Activated CD8-positive, alpha-beta memory T cell treated with anti-CD3 and anti-CD28 coated beads, Interleukin-2, amount 50 U/mL, for 24 hours (primary cell): Measurements from ENCODE around the gene ZBTB46.
"Not testable (repeated sequence)": the region's sequence is repeated elsewhere in the genome, so short reads cannot be mapped to it uniquely, and the experiment has no call there.

Experiments
- DNase-seq: peaks from one replicate; pipeline ENCODE4 v3.0.0-alpha.2; 2020; ENCODE audit errors: extremely low read depth

Gene ZBTB46

GRCh38 chr20:63858393-63859165 lies 27.5 kb upstream of the ZBTB46 start:
- DNase-seq: no peak

DNA sequence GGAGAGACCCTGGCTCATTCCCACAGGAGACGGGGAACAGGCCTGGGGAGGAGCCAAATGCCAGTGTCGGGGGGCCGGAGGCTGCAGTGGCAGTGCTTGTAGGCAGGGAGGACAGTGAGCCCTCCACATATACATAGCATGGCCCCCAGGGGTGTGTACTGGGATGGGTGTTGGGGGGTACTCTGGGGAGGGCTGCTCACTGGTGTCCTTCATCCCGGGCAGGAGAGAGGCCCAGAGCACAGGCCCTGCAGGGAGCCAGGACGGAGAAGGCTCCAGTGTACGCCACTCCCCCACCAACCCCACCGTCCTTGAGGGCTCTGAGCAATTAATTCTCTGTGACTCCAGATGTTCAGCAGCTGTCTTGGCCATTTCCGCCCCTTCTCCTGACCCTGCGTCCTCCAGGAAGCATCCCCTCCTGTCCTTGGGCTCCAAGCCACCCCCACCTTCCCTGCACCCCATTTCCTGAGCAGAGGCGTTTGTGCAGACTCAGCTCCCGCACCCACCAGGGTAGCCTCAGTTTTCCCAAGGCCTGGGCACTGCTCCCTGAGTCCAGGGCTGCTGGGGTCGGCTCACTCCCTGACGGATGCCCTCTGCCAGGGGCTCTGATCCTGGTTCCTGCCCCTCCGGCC lies 26.8 kb upstream of the ZBTB46 start:
- DNase-seq: no peak

DNA sequence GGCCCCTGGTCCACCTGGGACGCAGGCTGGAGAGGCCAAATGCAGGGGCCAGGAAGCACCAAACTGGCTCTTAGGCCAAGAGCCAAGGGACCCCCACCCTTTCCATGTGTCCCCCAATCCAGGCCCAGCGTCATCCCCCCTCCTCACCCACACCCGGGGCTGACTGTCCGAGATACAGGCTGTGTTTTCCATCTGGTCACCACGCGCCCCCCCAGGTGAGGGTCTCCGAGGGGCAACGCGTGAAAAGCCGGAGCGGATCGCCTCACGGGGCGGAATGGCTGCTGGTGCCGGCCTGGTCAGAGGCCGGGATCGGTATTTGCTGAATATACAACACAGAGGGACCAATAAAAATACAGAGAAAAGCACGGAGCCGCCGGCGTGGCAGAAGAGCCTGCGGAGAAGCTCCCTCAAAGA lies 25.0 kb upstream of the ZBTB46 start:
- DNase-seq: no peak

DNA sequence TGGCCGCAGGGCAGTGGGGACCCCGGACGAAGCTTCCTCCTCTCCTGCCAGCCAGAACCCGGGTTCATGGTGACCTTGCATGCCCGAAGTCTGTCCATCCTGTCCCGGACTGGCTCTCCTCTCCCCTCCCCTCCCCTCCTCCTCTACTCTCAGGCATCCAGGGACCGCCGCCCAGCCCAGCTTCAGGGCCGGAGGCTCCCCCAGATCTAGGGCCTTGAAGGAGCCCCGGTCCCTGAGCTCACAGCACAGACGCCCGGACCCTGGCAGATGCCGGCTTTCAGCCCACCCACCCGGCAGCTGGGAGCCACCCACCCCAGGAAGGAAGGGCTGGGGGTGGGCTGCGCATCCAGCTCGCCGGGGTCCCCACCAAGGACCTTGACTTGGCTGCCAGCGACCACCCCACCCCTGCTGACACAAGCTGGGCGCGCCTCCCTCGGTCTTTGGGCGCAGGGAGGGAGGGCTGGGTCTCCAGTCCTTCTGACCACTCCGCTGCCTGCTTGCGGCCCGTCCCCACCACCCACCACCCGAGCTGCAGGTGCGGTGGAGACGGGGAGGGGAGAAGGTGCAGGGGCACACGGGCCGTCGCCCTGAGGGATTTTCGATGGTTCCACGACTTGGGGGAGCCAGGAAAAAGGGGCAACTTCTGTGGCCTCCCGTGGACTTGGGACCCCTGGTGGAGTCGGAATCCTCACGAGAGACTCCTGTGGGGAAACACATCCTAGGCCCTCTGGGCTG lies 24.5 kb upstream of the ZBTB46 start:
- no peak for DNase-seq

DNA sequence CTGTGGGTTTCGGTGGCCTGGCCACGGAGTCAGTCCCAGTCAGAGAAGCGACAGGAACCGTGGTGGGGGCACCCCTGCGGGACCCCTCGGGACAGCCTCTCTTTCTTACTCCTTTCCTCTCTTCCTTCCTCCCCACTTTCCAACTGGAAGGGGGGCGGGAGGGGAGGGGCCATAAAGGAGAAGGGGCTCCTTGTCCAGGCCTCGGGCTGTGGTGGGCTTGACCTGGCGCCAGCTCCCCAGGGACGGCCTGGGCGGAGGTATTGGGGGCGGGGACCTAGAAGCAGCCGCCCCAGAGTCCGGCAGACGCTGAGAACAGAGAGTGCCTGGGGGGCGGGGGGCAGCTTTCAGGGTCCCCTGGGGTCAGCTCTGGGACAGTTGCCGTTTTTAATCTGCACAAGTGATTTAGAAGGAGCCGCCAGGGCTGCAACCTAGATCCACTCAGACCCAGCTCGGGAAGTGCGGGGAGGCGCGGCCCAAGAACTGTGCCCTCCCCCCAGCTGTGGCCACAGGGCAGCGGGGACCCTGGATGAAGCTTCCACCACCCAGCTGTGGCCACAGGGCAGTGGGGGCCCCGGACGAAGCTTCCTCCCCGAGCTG lies 23.8 kb upstream of the ZBTB46 start:
- no peak for DNase-seq

DNA sequence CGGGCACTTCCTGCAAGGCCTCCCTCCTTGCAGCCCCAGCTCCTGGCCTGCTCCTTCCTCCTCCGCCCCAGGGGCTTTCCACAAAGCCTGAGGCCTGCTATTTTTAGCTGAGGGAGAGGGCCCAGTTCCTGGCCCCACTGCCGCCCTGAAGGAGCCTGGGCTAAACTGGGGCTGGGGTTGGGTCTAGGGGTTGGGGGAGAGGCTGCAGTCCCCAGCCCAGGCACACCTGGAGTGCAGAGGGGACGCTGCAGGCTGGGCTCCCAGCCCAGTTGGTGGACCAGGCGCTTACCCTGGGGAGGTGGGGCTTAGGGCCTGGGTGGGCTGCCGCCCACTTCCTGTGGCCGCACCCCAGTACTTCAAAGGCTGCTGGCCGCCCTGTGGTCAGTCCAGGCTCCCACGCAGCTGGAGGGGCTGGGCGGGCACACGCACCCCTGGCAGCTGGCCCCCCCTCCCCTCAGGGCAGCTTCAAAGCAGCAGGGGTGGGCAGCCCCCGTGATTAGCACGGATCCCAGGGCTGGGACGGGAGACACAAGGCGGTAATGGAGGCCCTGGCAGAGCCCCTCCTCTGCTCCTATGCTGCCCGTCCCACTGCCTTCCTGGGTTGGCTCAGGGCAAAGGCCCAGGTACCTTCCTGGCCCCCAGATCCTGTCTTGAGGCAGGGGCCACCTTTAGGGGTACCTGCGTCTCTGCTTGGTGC lies 23.2 kb upstream of the ZBTB46 start:
- no peak for DNase-seq

GRCh38 chr20:63853733-63854068 lies 22.6 kb upstream of the ZBTB46 start:
- not testable (repeated sequence) for DNase-seq

DNA sequence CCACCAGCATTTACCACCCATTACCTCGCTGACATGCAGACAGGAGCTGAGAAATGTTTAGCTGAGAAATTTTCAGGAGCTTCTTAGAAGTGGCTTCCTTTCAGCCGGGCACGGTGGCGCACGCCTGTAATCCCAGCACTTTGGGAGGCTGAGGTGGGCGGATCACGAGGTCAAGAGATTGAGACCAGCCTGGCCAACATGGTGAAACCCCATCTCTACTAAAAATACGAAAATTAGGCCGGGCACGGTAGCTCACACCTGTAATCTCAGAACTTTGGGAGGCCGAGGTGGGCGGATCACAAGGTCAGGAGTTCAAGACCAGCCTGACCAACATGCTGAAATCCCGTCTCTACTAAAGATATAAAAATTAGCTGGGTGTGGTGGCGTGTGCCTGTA lies 20.5 kb upstream of the ZBTB46 start:
- not testable (repeated sequence) for DNase-seq

DNA sequence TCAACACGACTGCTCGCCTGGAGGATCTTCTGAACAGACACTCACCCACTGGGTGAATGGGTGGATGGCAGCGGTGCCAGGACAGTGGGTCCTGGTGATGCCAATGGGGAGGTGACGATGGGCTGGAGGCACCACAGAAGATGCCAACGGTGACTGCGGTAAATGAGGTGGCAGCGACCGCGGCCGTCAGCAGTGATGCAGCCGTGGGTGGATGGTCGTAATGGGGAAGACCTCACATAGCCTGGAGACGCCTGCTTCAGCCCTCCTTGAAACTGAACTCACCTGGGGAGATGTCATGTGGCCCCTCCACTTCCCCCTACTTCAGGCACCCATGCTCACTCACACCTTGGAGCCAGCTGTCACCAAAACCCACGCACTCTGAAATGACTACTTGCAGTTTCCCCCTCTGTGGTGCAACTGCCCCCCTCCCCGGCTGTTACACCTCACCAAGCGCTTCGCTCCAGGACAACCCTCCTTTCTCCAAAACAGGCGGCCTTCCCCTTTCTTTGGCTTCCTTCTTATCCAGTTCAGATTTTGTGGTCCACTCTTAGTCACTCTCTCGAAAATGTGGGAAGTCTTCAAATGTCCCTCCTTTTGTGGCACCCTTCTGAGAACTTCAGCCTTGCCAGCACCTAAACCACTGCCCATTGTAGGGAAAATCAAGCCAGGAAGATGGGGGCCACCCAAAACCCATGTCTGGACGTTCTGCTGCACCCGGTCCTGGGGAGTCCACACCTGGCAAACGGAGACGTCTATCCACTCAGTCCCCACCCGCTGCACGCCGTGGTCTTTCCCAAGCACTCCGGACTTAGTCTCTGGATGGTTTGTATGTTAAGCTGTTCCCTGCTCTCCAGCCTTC lies 19.9 kb upstream of the ZBTB46 start:
- DNase-seq: peak; percentile 27

DNA sequence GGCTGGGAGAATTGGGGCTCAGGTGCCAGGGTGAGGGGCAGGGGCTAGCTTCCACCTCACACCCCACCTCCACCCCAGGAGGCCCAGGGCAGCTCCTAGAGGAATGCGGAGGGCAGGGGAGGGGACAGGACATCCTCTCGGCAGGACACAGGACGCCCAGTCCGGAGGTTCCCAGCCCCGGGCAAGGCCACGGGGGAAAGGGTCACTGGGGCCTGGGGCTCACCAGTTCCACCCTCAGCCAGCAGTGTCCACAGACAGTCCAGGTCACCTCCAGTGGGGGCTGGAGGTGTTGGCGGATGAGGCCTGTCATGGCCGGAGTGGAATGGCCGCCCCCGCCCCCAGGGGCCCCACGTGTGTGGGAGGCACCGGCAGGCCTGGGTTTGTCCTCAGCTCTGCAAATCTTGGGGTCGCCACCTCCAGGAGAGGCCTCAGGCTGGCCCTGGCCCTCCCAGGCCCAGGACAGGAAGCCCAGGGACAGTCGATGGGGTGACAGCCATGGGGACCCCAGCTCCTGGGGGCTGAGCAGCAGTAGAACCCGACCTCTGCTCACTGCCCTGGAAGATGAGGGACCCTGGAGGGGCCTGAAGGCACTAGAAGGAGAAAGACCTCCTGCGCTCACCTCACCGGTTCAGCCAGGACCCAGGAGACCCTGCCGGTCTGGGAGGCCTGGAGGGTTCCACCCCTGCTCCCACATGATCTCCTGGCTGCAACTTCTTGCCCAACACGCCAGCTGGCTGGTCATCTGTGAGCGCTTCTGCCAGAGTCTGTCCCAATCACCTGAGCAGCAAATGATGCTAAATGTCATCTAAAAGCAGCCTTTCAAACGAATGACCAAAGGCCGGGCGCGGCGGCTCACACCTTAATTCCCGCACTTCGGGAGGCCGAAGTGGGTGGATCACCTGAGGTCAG lies 17.2 kb upstream of the ZBTB46 start:
- DNase-seq: no peak

- DNase-seq: no peak
Measured at GRCh38 chr20:63847237-63848002, 16.4 kb upstream of the ZBTB46 start.

GRCh38 chr20:63846888-63847236 lies 15.8 kb upstream of the ZBTB46 start:
- DNase-seq: no peak

GRCh38 chr20:63846128-63846771 lies 15.2 kb upstream of the ZBTB46 start:
- DNase-seq: no peak

GRCh38 chr20:63844511-63844991 lies 13.5 kb upstream of the ZBTB46 start:
- DNase-seq: no peak

DNA sequence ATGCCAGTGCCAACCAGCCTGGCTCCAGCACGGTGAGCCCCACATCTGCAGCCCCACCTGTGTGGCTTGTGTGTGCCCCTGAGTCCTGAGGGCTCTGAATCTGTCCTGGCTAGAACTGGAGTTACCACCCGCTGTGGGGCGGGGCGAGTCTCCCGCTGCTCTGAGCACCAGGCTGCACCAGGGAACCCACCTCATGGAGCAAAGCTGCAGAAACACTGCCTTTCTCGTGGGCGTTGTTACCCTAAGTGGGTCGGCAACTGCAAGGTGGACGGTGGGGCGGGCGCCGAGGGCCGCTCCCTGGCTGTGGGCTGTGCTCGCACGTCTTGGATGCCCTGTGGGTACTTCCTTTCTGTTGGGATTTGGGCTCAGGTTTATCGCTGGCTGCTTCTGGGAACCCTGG lies 12.7 kb upstream of the ZBTB46 start:
- no peak for DNase-seq

- no peak for DNase-seq
Measured at GRCh38 chr20:63843222-63843621, 12.2 kb upstream of the ZBTB46 start.

- DNase-seq: no peak
Measured at GRCh38 chr20:63842258-63842657, 11.2 kb upstream of the ZBTB46 start.

GRCh38 chr20:63840405-63840828 lies 9.4 kb upstream of the ZBTB46 start:
- no peak for DNase-seq

DNA sequence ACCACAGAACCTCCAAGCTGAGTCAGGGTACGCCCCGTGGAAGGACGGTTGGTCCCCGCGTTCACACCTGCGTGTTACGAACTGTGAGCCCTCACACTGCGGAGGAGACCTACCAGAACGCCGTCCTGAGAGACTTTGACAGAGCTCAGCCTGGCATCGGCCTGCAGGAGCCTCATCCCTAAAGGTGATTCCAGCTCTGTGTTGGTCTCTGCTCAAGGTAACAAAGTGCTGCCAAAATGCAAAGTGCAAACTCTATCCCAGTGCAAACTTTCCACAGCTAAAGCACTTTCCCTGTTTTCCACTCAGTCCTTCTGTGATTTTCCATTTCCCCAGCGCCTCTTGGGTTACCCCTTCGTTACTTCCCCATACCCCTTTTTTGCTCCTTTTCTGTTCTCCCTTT lies 8.6 kb upstream of the ZBTB46 start:
- no peak for DNase-seq
